ENCODE measurements around the gene FARP2.

Gene FARP2

DNA sequence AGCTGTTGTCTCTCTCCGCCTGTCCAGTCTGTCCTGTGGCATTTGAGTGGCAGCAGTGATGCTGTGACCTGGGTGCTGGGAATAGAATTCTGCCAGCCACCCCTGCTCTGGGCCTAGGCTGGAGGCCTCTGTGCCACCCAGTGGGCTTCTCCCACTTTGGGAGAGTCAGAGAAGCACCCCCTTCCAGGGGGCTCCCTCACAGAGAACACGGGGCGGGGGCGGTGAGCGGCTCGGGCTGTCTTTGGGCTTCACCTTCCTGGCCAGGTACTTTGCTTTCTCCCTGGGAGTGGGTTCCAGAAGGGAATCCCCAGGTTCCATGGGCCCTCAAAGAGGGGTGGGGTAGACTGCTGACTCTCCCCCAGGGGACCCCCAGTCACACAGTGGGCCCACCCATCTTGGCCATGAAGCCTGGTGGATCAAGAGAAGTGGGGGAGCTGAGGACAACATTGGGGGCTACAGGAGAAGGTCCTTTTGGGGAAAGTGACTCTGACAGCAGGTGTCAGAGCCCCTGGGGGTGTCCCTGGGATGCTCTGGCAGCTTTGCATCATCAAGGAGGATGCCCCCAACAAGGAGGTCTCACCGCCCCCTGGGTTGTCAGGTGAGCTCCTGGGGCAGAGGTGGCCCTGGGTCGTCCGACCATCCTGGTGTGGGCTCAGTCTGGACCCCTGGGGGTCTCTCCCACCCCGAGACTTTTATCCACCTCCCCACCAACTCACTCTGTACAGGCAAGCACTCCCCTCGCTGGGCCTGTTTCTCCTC is 183.7 kb downstream of the FARP2 start:
- Histone ChIP-seq H3K36me3 (ENCODE audit: insufficient read depth, insufficient read length, low read length) (no peaks in the 10 kb centered on the region), H3K9ac (ENCODE audit: insufficient read length, low read depth) (no peak overlapping the region), H3K9me3 (ENCODE audit: insufficient read depth, low read length) (no peaks in the 10 kb centered on the region), H3K27me3 (ENCODE audit: insufficient read depth, insufficient read length) (peaks cover 42% of the 10 kb centered on the region), H3K4me3 (ENCODE audit: insufficient read length, low read depth) (no peak overlapping the region), H3K4me1 (ENCODE audit: insufficient read depth, insufficient read length) (peaks cover 6% of the 10 kb centered on the region)
- no peak for DNase-seq (ENCODE audit: low read depth, low spot score)
- TF ChIP-seq SUZ12 (IDR thresholded peaks at IDR 0.05; ENCODE audit: extremely low read depth, insufficient read depth, insufficient read length) (no peak), ZNF274 (IDR thresholded peaks at IDR 0.05; ENCODE audit: low read depth, low read length) (no peak), YY1 (IDR thresholded peaks at IDR 0.05; ENCODE audit: insufficient read depth, insufficient read length) (no peak)

DNA sequence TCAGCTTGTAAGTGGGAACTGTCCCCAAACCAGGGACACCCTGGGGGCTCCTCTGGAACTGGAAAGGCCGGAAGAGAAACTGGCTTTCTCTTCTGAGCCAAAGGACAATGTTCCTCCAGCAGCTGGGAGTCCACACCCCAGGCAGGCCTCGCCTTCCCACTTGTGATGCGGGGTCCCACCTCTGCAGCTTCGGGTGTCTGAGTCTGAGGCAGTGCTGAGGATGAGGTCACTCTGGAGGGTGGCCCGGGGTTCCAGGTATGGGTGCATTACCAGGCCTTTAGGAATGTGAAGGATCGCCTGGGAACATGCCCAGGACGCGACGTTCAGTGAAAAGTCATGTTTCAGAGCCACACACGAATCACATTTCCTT is 184.3 kb downstream of the FARP2 start:
- H3K9ac ChIP-seq (ENCODE audit: insufficient read length, low read depth): peak overlapping the region; percentile 39
- H3K27me3 ChIP-seq (ENCODE audit: insufficient read depth, insufficient read length): peaks cover 42% of the 10 kb centered on the region
- no peak overlapping the region for H3K4me3 ChIP-seq (ENCODE audit: insufficient read length, low read depth)
- TF ChIP-seq YY1 (IDR thresholded peaks at IDR 0.05; ENCODE audit: insufficient read depth, insufficient read length) (no peak), ZNF274 (IDR thresholded peaks at IDR 0.05; ENCODE audit: low read depth, low read length) (no peak), SUZ12 (IDR thresholded peaks at IDR 0.05; ENCODE audit: extremely low read depth, insufficient read depth, insufficient read length) (no peak)
- no peaks in the 10 kb centered on the region for H3K36me3 ChIP-seq (ENCODE audit: insufficient read depth, insufficient read length, low read length)
- H3K9me3 ChIP-seq (ENCODE audit: insufficient read depth, low read length): no peaks in the 10 kb centered on the region
- no peak for DNase-seq (ENCODE audit: low read depth, low spot score)
- peaks cover 6% of the 10 kb centered on the region for H3K4me1 ChIP-seq (ENCODE audit: insufficient read depth, insufficient read length)

DNA sequence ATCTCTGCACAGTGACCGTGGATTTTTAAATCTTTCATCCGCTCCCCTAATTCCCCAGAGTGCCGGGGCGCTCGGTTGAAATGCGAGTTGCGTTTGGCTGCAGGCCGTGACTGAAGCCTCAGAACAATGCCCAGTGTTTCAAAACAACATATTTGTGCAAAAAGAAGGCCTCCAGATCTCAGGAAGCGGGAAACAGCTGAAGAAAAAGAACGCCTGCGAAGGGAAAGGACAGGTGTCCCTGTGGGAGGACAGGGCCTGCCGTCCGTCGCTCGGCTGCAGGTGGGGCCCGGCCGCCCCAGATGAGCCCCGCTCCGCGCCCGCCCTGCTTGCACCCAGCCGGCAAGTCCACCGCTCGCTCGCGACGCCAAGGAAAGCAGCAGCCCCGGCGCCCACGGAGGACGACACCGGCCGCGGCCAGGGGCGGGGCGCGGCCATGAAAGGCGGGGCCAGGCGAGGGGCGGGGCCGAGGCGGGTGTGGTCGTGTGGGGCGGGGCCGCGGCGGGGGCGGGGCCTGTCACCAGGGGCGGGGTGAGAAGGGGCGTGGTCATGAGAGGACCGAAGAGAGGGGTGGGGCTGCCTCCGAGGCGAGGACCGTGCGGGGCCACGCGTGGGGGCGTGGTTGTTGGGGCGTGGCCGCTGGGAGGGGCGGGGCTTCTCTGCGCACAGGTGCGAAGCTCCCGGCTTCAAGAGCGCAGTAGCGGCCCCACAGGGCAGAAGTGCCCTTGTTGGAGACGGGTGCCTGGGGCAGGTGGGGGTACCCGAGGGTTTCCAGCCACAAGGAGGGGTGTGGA is 184.9 kb downstream of the FARP2 start:
- DNase-seq (ENCODE audit: low read depth, low spot score): peak; percentile 47
- Histone ChIP-seq H3K4me1 (ENCODE audit: insufficient read depth, insufficient read length) (peaks cover 6% of the 10 kb centered on the region), H3K9me3 (ENCODE audit: insufficient read depth, low read length) (no peaks in the 10 kb centered on the region), H3K36me3 (ENCODE audit: insufficient read depth, insufficient read length, low read length) (no peaks in the 10 kb centered on the region), H3K9ac (ENCODE audit: insufficient read length, low read depth) (peak overlapping the region; percentile 39), H3K27me3 (ENCODE audit: insufficient read depth, insufficient read length) (peaks cover 42% of the 10 kb centered on the region), H3K4me3 (ENCODE audit: insufficient read length, low read depth) (peak overlapping the region; percentile 33)
- TF ChIP-seq YY1 (IDR thresholded peaks at IDR 0.05; ENCODE audit: insufficient read depth, insufficient read length) (no peak), ZNF274 (IDR thresholded peaks at IDR 0.05; ENCODE audit: low read depth, low read length) (no peak), SUZ12 (IDR thresholded peaks at IDR 0.05; ENCODE audit: extremely low read depth, insufficient read depth, insufficient read length) (no peak)

DNA sequence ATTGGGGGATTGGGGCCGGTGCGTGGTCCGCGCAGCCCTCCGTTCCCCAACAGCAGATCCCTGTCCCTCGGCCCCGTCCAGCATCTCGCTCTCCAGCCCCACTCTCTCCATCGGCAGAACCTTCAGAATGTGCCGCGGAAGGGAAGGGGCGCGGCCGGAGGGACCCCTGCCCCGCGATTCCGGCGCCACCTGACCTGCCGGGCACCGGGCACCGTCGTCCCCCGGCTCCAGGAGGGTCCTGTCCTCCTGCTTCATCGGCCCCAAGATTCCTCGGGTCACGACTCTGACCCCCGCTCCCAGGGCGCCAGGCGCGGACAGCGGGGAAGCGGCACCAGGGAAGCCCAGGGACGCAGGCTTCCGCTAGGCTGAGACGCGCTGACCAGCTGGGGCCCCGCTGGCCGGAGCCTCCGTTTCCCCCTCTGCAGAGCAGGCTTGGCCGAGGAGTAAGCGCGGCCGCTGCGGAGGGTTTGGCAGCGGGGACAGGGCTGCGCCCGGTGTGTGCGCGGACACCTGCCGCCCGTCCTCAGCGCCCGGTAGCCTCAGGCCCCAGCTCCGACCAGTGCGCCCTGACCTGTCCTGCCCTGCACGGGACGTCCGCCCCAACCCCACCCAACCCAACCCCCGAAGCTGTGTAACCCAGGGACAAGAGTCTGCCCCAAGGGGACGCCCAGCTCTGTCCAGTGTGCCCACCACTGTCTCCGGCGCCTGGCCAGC is 185.6 kb downstream of the FARP2 start:
- H3K9me3 ChIP-seq (ENCODE audit: insufficient read depth, low read length): no peaks in the 10 kb centered on the region
- no peak for DNase-seq (ENCODE audit: low read depth, low spot score)
- H3K4me3 ChIP-seq (ENCODE audit: insufficient read length, low read depth): peak overlapping the region; percentile 33
- H3K4me1 ChIP-seq (ENCODE audit: insufficient read depth, insufficient read length): peaks cover 4% of the 10 kb centered on the region
- no peaks in the 10 kb centered on the region for H3K36me3 ChIP-seq (ENCODE audit: insufficient read depth, insufficient read length, low read length)
- no peak overlapping the region for H3K9ac ChIP-seq (ENCODE audit: insufficient read length, low read depth)
- peaks cover 44% of the 10 kb centered on the region for H3K27me3 ChIP-seq (ENCODE audit: insufficient read depth, insufficient read length)
- TF ChIP-seq YY1 (IDR thresholded peaks at IDR 0.05; ENCODE audit: insufficient read depth, insufficient read length) (no peak), SUZ12 (IDR thresholded peaks at IDR 0.05; ENCODE audit: extremely low read depth, insufficient read depth, insufficient read length) (peak; percentile 81), ZNF274 (IDR thresholded peaks at IDR 0.05; ENCODE audit: low read depth, low read length) (no peak)

DNA sequence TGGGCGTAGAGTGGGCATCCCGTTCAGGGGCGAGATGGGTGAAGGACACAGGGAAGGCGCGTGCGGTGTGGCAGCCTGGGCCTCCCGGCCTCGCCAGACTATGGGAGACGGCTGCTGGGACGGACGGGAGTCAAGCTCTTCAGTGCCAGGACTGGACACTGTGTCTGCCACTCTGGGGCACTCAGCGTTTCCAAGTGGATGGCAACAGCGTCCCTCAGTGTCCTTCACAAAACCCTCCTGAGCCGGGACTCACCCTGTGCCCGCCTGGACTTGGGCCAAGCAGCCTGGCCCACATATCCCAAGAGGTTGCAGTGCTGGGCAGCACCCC is 186.2 kb downstream of the FARP2 start:
- no peak for DNase-seq (ENCODE audit: low read depth, low spot score)
- no peaks in the 10 kb centered on the region for H3K9me3 ChIP-seq (ENCODE audit: insufficient read depth, low read length)
- H3K27me3 ChIP-seq (ENCODE audit: insufficient read depth, insufficient read length): peaks cover 45% of the 10 kb centered on the region
- no peak for TF ChIP-seq YY1 (IDR thresholded peaks at IDR 0.05; ENCODE audit: insufficient read depth, insufficient read length)
- TF ChIP-seq SUZ12 (IDR thresholded peaks at IDR 0.05; ENCODE audit: extremely low read depth, insufficient read depth, insufficient read length): no peak
- no peak for TF ChIP-seq ZNF274 (IDR thresholded peaks at IDR 0.05; ENCODE audit: low read depth, low read length)
- no peak overlapping the region for H3K9ac ChIP-seq (ENCODE audit: insufficient read length, low read depth)
- peaks cover 6% of the 10 kb centered on the region for H3K4me1 ChIP-seq (ENCODE audit: insufficient read depth, insufficient read length)
- H3K36me3 ChIP-seq (ENCODE audit: insufficient read depth, insufficient read length, low read length): no peaks in the 10 kb centered on the region
- no peak overlapping the region for H3K4me3 ChIP-seq (ENCODE audit: insufficient read length, low read depth)

Data from NT2/D1 (cell line).